Activated T-cell treated with anti-CD3 and anti-CD28 coated beads, Interleukin-2, amount 50 U/mL, for 4 hours (primary cell): Measurements from ENCODE around the gene NKX3-2. TPM values are rescaled to one million over a fixed set of nuclear protein-coding genes. Genes with fewer than 3 reads are reported as not detected.
A peak's percentile ranks its signal among the peaks of the same experiment; 100 is the strongest.

Experiments
- ATAC-seq, 2 donors: fragments of 200-7000 bp; cut with Tn5 transposase; one replicate each; pipeline ENCODE4 v1.10.0; 2021
- DNase-seq: peaks from one replicate; pipeline ENCODE4 v3.0.0-alpha.2; 2020
- H3K27me3 Mint-ChIP-seq: one replicate; pipeline ENCODE4 v1.8.0; 2021; ENCODE audit warnings: low read depth, mixed read lengths
- H3K36me3 Mint-ChIP-seq: one replicate; pipeline ENCODE4 v1.8.0; 2022; ENCODE audit warnings: mixed read lengths; ENCODE audit not compliant: insufficient read depth
- H3K4me1 Mint-ChIP-seq: one replicate; pipeline ENCODE4 v1.8.0; 2021; ENCODE audit warnings: low read depth, mixed read lengths
- H3K4me3 Mint-ChIP-seq: one replicate; pipeline ENCODE4 v1.8.0; 2021; ENCODE audit warnings: mild to moderate bottlenecking, moderate library complexity, mixed read lengths
- H3K9me3 Mint-ChIP-seq: one replicate; pipeline ENCODE4 v1.8.0; 2021; ENCODE audit warnings: mixed read lengths
- total RNA-seq, 3 donors: library from RNA; stranded (reverse); gene quantifications; one replicate each; pipeline ENCODE4 v1.2.1, GENCODE V29; 2021

NKX3-2 gene
- total RNA-seq, 3 donors from 2014 or later = not detected

DNA sequence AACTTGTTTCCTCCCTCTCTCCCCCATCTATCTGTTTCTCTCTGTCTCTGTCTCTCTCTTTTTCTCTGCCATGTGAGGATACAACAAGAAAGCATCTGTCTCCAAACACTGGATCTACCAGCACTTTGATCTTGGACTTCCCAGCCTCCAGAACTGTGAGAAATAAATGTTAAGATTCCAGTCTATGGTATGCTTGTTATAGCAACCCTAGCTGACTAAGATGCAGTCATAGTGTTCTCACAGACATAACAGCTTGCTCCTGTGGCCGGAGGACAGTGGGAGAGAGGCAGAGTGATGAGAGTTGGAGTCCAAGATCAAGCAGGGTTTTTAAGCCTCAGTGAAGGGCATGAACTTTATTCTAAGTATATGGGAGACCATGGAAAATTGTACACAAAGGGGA is 8.8 kb upstream of the NKX3-2 start:
- Mint-ChIP-seq H3K9me3 (no peaks in the 10 kb centered on the region), H3K27me3 (peaks cover 55% of the 10 kb centered on the region), H3K36me3 (no peaks in the 10 kb centered on the region), H3K4me3 (no peak overlapping the region), H3K4me1 (peaks cover 10% of the 10 kb centered on the region)
- no peak for ATAC-seq
- no peak for DNase-seq

DNA sequence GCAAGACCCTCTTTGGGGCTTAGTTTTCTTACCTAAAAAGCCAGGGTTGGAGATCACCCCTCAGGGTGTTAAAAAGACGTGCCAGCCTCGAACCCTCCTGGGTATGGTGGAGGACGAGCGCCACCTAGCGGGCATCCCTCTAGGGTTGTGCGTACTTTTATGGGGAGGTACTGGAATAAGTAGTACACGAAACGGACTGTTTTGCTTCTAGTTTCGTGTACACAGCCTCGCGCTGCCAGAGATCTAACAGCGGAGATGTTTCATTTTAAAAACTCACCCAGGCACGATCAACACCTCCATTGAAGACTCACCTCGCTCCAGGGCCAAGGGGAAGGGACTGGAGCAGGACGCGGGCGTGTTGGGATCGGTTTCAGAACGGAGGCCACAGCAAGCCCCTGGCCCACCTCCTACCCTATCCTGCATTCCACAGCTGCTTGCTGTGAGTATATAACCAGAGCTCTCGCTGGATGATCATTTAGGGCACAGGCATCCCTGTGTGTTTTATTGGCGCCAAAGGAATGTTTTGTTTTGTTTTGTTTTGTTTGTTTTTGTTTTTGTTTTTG is 4.8 kb upstream of the NKX3-2 start:
- Mint-ChIP-seq H3K27me3 (peaks cover 71% of the 10 kb centered on the region), H3K4me1 (peaks cover 28% of the 10 kb centered on the region), H3K36me3 (no peaks in the 10 kb centered on the region), H3K4me3 (peak overlapping the region; percentile 31), H3K9me3 (peaks cover 11% of the 10 kb centered on the region)
- ATAC-seq (peak; percentile 77 to 79), DNase-seq (peak; percentile 81)

DNA sequence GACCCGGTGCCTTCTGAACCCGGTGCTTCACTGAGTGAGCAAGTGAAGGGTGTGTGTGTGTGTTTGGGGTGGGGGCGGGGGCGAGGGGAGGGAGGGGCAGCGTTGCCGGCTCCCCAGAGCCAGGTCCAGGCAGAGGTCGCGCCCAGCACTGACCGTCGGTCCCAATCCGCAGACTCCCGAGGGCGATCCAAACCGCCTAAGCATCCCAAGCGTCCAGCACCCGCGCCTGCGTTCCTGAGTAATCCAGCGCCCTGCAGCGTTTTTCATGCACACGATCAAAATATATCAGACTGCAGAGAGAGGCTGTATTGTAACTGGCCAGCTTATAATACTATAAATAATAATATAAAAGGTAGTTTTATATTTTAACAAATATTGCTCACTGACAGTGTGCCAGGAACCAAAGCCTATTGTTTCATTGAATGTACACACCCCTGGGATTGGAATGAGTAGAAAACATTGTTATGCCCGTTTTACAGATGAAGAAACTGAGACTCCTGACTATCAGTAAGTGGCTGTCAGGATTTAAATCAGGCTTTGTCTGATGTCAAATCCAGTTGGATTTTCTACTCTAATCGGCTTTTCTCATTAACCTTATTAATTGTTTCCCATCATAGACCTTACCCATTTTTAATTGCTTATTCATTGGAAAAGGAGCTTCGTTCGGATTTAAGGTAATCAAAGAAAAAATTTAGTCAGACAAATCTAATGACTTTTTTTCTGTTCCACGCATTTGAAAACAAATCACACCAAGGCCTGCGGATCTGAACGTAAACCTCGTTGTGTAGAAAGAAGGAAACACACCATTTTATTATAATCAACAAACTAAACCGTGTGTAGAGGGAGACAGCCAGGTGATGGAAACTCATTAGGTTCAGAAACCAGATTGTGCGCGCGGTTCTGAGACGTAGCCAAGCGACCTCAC is 4.0 kb upstream of the NKX3-2 start:
- DNase-seq (no peak), ATAC-seq (no peak)
- Mint-ChIP-seq H3K4me1 (peaks cover 32% of the 10 kb centered on the region), H3K36me3 (no peaks in the 10 kb centered on the region), H3K4me3 (peak overlapping the region; percentile 31), H3K9me3 (peaks cover 11% of the 10 kb centered on the region), H3K27me3 (peaks cover 70% of the 10 kb centered on the region)

DNA sequence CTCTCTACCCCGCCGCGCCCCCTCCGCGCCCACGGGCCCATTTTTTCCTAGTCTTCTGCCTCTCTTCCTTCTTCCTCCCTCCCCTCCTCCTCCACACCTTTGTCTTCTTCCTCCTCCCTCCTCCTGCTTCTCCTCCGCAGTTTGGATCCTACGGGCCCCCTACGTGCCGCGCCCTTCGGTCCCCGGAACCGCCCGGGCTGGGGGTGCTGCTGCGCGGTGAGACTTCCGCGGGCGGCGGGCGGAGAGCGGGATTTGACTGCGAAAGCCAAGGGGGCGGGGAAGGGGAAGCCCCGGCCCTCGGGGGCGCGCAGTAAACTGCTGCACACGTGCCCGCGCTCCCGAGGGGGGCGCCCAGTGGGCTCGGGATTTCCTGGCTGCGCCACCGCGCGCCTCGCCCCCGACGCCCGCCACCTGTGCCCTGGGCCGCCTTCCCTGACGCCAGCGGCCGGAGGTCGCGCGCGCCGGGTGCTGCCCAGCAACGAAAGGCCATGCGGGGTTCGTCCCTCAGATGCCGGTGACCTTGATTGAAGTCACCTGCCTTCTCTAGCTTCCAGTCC is 3.3 kb upstream of the NKX3-2 start:
- peaks cover 11% of the 10 kb centered on the region for H3K9me3 Mint-ChIP-seq
- ATAC-seq (peak in 1 of 2 donors; percentile 13), DNase-seq (no peak)
- H3K27me3 Mint-ChIP-seq = peaks cover 72% of the 10 kb centered on the region
- H3K4me1 Mint-ChIP-seq = peaks cover 35% of the 10 kb centered on the region
- peak overlapping the region; percentile 31 for H3K4me3 Mint-ChIP-seq
- H3K36me3 Mint-ChIP-seq = no peaks in the 10 kb centered on the region

DNA sequence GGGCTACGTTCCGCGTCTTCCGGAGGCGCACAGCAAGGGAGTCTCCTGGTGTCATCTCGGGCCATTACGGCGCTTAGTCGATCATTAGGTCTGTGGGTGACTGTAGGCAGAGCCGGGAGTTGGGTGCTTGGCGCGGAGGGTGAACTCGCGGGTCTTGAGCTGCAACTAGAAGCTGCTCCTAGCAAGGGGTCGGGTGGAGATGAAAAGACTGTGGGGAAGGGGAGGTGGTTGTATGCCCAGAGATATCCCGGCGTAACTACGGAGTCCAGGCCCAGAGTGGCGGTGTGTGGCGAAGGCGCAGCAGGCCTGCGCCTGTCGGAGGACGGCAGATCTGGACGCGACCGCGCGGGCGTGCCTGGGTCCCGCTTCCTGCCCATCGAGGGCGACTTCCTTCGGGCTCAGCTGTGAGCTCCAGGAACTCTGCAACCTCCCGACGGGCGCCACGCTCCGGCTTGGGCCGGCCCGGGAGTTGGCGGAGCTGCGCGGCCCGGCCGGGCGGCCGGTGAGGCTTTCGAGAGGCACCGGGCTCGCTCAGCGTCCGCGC is 2.7 kb upstream of the NKX3-2 start:
- peaks cover 70% of the 10 kb centered on the region for H3K27me3 Mint-ChIP-seq
- DNase-seq (no peak), ATAC-seq (no peak)
- peaks cover 35% of the 10 kb centered on the region for H3K4me1 Mint-ChIP-seq
- no peaks in the 10 kb centered on the region for H3K36me3 Mint-ChIP-seq
- peak overlapping the region; percentile 80 for H3K4me3 Mint-ChIP-seq
- H3K9me3 Mint-ChIP-seq = peaks cover 11% of the 10 kb centered on the region

DNA sequence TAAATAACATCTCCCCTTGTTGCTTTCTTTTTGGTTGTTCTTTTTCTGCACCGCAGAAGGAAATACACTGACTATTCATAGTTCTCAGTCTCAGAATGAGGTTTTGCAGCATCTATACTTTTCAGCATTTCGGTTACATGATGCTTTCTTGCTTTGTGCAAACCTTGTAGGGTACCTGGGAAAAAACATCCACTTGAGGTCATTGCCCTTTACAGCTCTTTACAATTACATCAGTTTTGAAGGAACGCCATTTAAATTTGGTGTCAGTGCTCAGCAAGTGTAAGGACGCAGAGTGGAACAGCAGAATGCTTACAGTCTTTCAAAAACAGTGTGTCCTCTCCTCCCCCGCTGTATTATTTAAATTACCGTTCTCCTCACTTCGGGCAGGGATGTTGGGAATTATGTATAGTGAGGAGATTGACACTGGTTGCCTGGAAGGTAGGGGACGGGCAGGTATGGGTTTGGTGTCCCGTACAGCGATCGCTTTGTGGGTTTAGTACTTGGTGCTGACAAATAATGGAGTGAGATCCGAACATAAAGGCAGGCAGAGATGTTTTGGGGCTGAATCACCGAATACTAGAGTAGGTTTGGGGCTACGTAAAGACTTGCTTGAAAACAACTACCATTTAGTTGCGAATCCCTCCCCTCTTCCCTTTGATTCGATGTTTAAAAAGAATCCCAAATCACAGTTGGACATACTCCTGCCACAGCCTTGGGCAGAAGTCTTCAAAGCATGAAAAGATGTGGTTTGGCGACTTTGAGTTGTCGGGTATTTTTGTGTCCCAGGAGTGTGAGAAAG is 2.0 kb upstream of the NKX3-2 start:
- Mint-ChIP-seq H3K9me3 (peaks cover 11% of the 10 kb centered on the region), H3K27me3 (peaks cover 69% of the 10 kb centered on the region), H3K4me1 (peaks cover 39% of the 10 kb centered on the region), H3K4me3 (peak overlapping the region; percentile 80), H3K36me3 (no peaks in the 10 kb centered on the region)
- ATAC-seq (no peak), DNase-seq (no peak)

DNA sequence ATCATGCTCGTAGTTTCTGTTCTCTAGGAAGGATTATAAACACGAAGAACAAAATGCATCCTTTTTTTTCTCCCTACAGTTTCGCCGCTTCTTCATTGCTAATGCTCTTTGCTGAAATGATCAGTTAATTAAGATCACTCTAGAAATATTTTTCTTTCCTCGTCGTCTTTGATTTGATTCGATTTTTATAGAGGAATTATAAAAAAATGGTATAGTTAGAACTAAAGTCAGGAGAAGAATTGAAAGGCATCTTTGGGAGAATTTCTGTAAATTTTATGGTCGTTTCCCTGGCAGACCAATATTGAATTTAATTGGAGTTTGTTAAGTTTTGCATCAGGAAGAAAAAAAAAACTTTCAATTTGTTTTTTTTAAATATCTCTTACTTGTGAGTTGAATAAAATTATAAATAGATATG is 1.1 kb upstream of the NKX3-2 start:
- Mint-ChIP-seq H3K36me3 (no peaks in the 10 kb centered on the region), H3K4me1 (peaks cover 45% of the 10 kb centered on the region)
- no peak for ATAC-seq

DNA sequence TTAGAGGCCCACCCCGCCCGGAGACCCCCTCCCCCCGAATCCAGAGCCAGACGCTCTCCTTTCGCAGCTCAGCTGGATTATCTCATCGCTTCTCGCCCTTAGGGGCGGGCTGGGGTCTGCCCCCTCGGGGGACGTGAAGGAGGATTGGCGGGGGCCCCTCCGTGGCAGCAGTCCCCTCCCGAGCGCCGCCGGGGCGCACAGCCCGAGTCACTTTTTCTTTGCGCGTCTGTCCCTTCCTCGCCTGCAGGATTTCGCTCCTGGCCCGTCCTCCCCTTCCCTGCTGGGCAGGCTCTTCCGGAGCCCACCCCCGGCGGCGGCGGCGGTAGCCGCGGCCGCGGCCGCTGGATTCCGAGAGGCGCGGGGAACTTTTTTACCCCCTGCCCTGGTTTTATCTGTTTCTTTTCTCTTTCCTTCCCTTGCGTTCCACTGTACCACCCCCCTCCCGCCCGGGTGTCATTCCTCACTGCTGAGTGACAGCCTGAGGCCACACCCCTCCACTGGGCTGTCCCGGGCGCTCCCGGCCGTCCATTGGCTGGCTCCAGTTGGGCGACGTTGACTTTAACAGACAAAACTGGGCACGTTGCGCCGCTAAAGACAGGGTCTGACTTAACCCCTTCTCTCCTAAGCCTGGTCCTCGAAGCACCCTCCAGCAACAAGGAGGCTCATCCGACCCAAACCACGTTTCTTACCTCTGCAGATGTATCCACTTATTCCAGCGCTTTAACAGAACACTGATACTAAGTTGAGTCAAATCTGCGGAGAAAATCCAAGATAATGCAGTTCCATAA is 492 bp upstream of the NKX3-2 start:
- H3K36me3 Mint-ChIP-seq = no peaks in the 10 kb centered on the region
- DNase-seq = no peak
- ATAC-seq = peak; percentile 42 to 53
- peak overlapping the region; percentile 74 for H3K4me3 Mint-ChIP-seq
- peaks cover 11% of the 10 kb centered on the region for H3K9me3 Mint-ChIP-seq
- H3K4me1 Mint-ChIP-seq = peaks cover 45% of the 10 kb centered on the region
- peaks cover 70% of the 10 kb centered on the region for H3K27me3 Mint-ChIP-seq

More for the DNA sequence above, 1.1 kb upstream of the NKX3-2 start:
- Mint-ChIP-seq H3K9me3 (peaks cover 11% of the 10 kb centered on the region), H3K27me3 (peaks cover 70% of the 10 kb centered on the region), H3K4me3 (peak overlapping the region; percentile 74)
- DNase-seq = no peak

DNA sequence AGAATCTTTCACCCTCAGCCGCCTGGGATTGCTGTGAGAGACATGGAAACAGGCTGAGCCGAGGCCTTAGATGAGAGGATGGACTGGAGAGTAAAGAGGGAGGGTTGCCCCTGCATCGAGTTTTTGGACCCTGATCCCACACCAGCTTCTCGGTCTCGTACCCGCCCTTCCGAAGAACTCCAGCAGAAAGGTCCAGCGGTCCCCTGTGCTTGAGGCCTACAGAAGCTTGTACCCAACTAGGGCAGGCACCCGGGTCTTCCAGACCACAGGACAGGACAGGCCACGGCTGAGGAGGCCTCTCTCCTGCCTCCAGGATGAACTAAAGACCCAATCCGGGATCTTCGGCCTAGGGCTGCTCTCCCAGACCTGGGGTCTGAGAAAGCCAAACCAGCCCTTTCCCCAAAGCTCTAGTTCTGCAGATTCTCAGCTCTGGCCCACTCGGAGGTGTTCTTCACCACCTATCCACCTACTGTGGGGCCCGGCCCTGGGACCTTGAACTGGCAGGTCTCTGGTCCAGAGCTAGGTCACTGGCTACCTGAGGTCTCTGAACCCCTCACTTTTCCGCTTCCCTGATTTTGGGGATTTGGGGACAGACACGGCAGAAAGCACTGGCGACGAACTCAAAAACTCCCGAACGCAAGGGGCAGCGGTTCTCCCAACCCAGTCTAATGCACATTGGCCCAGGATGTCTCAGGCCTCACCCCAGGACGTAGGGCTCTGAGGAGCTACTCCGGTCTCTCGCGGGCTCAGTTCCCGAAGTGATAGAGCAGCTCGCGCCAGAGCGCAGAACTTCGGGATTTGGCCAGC is 1.1 kb downstream of the NKX3-2 start:
- Mint-ChIP-seq H3K36me3 (no peaks in the 10 kb centered on the region), H3K9me3 (peaks cover 13% of the 10 kb centered on the region), H3K4me3 (no peak overlapping the region), H3K27me3 (peaks cover 71% of the 10 kb centered on the region), H3K4me1 (peaks cover 44% of the 10 kb centered on the region)
- ATAC-seq (no peak), DNase-seq (no peak)

DNA sequence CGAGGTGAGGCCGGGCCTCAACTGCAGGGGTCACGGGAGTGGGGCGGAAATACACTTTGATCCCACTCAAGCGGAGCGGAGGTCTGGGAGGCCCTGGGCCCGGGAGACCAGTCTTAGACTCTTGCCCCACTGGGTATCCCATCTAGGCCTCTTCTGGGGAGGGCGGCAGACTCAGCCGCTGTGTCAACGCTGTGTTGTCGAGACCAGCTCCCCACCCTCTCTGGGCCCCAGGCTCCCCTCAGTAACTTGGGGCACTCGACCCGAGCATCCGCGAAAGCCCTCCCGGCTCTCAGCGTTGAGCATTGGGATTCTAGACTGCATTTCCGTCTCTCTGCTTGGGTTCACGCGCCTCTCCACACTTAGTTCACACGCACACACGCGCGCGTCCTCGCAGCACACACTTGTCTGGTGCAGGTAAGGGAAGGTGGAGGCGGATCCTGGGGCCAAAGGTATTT is 1.7 kb downstream of the NKX3-2 start:
- Mint-ChIP-seq H3K4me1 (peaks cover 44% of the 10 kb centered on the region), H3K36me3 (no peaks in the 10 kb centered on the region), H3K27me3 (peaks cover 77% of the 10 kb centered on the region), H3K9me3 (peaks cover 15% of the 10 kb centered on the region), H3K4me3 (no peak overlapping the region)
- DNase-seq (no peak), ATAC-seq (no peak)

DNA sequence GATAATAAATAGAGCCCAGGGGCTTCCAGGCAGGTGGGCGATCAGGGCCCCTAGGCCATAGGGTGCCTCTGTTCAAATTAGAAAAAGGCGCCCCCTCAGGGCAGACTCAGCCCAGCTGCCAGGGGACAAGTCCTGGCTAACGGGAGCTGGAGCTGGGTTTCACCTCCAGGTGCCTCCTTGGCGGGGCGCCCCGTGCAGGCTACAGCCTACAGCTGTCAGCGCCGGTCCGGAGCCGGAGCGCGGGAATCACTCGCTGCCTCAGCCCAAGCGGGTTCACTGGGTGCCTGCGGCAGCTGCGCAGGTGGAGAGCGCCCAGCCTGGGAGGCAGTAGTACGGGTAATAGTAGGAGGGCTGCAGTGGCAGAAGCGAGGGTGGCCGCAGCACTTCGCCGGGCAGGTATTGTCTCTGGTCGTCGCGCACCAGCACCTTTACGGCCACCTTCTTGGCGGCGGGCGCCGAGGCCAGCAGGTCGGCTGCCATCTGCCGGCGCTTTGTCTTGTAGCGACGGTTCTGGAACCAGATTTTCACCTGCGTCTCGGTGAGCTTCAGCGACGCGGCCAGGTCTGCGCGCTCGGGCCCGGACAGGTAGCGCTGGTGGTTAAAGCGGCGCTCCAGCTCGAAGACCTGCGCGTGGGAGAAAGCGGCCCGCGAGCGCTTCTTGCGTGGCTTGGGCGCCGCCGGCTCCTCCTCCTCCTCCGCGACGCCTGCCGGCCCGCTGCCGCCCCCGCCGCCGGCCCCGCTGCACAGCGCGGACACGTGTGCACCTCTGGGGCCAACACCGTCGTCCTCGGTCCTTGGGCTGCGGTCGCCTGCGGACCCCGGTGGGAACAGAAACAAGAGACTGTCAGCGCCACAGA is 2.4 kb downstream of the NKX3-2 start:
- DNase-seq = no peak
- Mint-ChIP-seq H3K36me3 (no peaks in the 10 kb centered on the region), H3K9me3 (peaks cover 14% of the 10 kb centered on the region), H3K4me1 (peaks cover 42% of the 10 kb centered on the region), H3K4me3 (peak overlapping the region; percentile 49), H3K27me3 (peaks cover 82% of the 10 kb centered on the region)
- ATAC-seq = peak in 1 of 2 donors; percentile 10

DNA sequence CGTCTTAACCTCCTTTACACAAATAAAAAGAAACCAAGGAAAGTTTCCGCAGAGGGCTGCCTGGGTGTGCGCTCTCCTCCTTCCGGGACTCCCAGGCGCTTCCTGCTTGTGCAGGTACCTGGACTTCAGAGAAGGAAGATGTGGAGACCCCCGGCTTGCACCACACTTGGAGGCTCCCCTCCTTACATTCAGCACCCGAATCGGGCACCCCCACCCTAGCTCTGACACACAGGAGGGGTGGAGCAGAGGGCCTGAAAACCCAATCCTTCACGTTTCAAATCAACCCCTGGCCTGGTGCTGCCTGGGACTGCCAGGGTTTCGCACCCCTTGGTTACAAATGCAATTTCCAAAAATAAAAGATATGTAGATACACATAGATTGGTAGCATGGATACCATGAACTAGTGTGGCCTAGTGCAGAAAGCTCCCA is 3.1 kb downstream of the NKX3-2 start:
- Mint-ChIP-seq H3K36me3 (no peaks in the 10 kb centered on the region), H3K4me3 (no peak overlapping the region), H3K27me3 (peaks cover 82% of the 10 kb centered on the region), H3K9me3 (peaks cover 11% of the 10 kb centered on the region), H3K4me1 (peaks cover 35% of the 10 kb centered on the region)
- DNase-seq = no peak
- no peak for ATAC-seq
